ENCODE results near the gene MEGF9.

DNA sequence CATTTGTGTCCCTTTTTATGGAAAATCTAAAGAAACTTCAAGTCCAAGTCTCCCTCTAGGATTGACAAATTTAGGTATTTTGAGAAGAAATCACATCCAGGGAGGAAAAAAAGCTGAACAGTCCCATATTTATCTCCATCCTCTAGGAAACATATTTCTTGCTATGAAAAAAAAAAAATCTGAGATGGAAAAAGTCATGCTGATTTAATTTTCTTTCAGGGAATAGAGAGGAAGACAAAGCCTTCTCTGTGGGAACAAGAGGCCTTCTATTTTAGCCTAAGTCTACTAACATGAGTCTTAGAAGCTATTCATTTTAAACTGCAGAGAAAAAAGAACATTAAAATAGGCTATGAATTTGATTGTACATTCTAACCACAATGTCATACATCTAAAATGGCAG lies 71.2 kb downstream of the MEGF9 start:
- TF ChIP-seq, protein P1, sequence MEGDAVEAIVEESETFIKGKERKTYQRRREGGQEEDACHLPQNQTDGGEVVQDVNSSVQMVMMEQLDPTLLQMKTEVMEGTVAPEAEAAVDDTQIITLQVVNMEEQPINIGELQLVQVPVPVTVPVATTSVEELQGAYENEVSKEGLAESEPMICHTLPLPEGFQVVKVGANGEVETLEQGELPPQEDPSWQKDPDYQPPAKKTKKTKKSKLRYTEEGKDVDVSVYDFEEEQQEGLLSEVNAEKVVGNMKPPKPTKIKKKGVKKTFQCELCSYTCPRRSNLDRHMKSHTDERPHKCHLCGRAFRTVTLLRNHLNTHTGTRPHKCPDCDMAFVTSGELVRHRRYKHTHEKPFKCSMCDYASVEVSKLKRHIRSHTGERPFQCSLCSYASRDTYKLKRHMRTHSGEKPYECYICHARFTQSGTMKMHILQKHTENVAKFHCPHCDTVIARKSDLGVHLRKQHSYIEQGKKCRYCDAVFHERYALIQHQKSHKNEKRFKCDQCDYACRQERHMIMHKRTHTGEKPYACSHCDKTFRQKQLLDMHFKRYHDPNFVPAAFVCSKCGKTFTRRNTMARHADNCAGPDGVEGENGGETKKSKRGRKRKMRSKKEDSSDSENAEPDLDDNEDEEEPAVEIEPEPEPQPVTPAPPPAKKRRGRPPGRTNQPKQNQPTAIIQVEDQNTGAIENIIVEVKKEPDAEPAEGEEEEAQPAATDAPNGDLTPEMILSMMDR (IDR thresholded peaks at IDR 0.05): no peak
- TF ChIP-seq EP300 (IDR thresholded peaks at IDR 0.05): no peak

Measured in gastroesophageal sphincter (tissue), 3 donors.